ENCODE results near the gene ARID3B.

Gene ARID3B

DNA sequence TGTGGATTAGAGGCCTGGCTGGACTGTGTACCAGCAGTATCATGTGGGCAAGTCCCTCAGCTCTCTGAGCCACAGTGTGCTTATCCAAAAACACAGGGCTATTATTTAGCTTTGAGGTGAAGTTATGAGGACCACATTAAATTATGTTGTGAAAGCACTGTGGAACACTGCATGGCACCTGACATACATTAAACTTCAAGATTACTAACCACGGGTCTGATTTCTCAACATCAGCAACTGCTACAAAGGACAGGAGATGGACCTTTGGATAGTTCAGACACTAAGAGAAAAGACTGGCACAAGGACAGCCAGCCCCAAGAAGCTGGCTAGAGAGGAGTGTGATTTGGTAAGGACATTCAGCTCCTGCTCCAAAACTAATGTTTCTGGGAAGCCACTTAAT, 96.0 kb downstream of the ARID3B start:
- no peak for DNase-seq

DNA sequence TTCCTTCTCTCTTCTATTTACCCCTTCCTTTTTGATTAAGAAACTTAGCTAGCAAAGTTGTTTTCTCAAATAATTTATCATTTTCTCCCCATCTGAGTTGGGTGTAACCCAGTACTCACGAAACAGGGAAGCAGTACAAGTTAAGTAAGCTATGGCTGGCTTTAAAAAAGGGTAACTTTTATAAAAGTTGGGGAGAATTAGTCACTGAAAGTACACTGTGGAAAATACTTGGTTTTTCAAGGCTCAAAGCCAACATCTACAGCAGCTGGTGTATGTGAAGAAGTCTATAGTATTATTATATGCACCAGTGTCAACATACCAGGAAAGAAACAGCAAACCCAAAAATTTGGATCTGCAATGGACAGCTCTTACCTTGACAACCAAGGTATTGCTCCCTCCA, 100.1 kb downstream of the ARID3B start:
- no peak for DNase-seq

DNA sequence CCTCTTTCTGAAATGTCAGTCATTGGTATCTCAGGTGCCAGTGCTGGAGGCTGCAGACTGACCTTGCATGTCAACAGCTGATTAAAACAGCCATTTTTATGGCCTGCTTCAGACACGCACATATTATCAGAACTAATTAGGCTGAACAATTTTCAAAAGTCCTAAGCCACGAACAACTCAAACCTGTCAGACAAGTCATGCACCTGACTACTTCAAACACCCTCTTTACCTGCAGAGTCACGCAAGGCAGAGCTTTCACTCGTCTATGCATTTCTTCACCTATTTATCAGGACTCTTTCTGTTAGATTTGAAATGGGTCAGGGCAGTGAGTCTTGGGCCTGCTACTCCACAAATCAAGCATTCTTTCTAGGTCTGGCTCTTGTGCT, 101.3 kb downstream of the ARID3B start:
- no peak for DNase-seq

DNA sequence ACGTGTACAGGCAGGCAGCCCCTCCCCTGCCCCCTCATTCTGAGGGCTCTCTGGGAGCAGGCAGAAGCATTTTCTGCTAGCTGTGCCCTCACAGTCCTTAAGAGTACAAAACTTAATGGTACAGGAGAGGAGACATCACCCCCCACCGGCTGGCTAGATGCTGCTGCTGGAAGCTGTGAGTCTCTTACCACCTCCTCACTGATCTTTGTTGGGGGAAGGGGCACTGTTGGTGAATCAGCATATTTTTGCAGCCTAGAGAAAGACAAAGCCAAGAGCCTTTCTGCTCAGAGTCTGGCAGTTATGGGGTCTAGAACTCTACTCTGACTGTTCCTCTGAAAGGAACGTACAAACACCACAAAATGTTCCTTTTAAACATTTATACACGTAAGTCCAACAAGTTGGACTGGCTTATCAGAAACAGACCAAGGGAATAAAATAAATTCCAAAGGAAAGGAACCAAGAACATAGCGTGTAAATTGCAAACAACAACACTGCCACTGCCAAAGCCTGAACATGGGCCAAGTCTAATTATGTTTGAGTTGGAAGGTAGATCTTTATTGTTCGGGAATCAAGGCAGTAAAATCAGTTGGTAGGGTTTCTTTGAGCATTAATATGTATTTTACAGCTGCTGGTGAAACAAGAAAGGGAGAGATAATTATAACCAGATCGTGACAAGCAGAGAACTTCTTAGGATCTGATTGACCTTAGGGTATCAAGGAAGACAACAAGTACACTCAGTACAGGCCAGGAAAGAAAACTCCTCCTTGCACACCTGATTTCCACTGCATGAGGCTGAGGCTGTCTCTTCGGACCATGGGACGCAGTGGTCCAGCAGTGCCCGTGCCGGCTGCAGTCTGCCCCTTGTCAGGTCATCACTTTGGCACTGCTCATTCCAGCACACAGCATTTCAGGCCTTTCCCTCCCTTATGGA, 102.0 kb downstream of the ARID3B start:
- peak in 2 of 56 donors; percentile 8 to 26 for DNase-seq

DNA sequence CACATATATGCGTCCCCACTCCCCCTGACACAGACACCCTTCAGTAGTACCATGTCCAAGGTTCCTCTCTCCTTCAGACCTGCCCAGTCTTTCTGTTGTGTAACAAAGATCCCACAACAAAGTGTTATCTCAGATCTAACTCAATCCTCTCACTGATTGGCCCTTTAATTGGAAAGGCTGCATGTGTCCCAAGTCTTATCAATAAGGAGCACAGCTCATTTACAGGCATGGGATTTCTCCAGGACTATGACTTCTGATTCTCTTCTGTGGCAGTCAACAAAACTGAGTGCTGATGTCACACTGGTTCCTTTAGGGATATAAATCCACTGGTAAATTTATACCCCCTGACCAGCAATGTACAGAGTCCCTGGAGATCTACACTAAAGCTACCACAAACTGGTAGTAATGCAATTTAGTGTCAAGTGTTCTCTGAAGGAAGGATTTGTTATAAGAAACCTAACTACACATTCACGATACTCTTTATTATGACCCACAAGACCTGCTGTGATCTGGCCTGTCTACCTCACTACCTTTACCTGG, 102.7 kb downstream of the ARID3B start:
- DNase-seq = no peak

DNA sequence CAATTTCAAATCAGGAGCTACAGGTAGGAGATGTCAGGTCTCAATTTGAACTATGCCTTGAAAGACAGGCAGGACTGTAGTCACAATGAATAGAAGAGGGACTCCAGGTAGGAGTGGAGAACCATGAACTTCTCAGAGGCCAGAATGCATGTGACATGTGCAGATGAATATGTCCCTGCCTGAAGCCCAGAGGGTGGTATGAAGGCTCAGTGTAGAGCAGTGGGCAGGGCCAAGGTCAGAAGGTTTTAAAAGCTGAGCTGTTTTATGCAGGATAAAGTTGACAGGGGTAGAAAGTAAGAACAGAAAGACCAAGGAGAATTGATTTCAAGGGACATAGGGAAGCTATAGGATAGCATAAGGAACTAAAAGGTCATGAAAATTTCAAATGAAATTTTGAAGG, 105.5 kb downstream of the ARID3B start:
- no peak for DNase-seq
